K562 (cell line): ENCODE measurements around the gene DNAH1. TPM values are rescaled to one million over a fixed set of nuclear protein-coding genes. Genes with fewer than 3 reads are reported as not detected.

Source experiments
- ATAC-seq: fragments of 200-7000 bp; cut with Tn5 transposase; 3 replicates; pipeline ENCODE4 v1.9.1; 2020; ENCODE audit warnings: moderate library complexity
- BruUV-seq: library from RNA; stranded (reverse); fragments of 400-500 nt; replicated peaks from 2 replicates; lab custom pipeline; 2021; lab: Mats Ljungman, UMichigan
- CTCF ChIA-PET: fragments of 300-600 bp; formaldehyde crosslinking; extraction: SDS; loops from one replicate; lab custom pipeline; 2021; ENCODE audit warnings: low intra/inter-chr PET ratio; lab: Yijun Ruan, JAX
- POLR2A ChIA-PET: fragments of 300-600, 350-650 bp; sonication (Branson Sonifier 250); formaldehyde crosslinking; extraction: SDS; loops from one replicate; lab custom pipeline; 2021; ENCODE audit warnings: antibody characterized with exemption, inconsistent platforms; lab: Yijun Ruan, JAX
- DNase-seq, 4 experiments: peaks; one replicate each; pipeline versions ENCODE4 v3.0.0 to v3.0.0-alpha.2; 2011 to 2018; ENCODE audit warnings: low spot score in 3 of 4, mixed read lengths in 3 of 4; ENCODE audit errors: extremely low read depth in 1 of 4
- FAIRE-seq: peaks from 2 replicates; lab custom pipeline; 2011; peaks lifted over from hg19 to GRCh38; lab: Jason Lieb, UNC
- H2AFZ ChIP-seq: 2 replicates; pipeline ENCODE4 v1.6.0; 2011; ENCODE audit warnings: low read depth, low read length, control low read depth, inconsistent platforms
- H3K27ac ChIP-seq: fragments of 200-600 bp; 3 replicates; pipeline ENCODE4 v1.8.0; 2011; ENCODE audit warnings: low read depth, mild to moderate bottlenecking, control low read depth, inconsistent platforms, low read length, moderate library complexity, mixed read lengths; ENCODE audit errors: extremely low read depth
- H3K27me3 ChIP-seq, 2 experiments: fragments of 300-600 bp in 1 of 2; 2 replicates in 1 of 2; 3 replicates in 1 of 2; pipeline versions ENCODE4 v1.6.0 to v1.8.0; 2011; ENCODE audit warnings: inconsistent platforms in 2 of 2, low read length in 2 of 2, mild to moderate bottlenecking in 1 of 2, mixed read lengths in 1 of 2, moderate library complexity in 1 of 2; ENCODE audit not compliant: control insufficient read depth in 2 of 2, insufficient read depth in 2 of 2
- H3K36me3 ChIP-seq: fragments of 300-600 bp; 3 replicates; pipeline ENCODE4 v1.8.0; 2011; ENCODE audit warnings: mild to moderate bottlenecking, low read length, inconsistent platforms; ENCODE audit not compliant: control insufficient read depth, insufficient read depth
- H3K4me1 ChIP-seq, 2 experiments: fragments of 200-600 bp in 1 of 2; replicated peaks in 1 of 2; 2 replicates in 1 of 2; 3 replicates in 1 of 2; pipeline versions ENCODE4 v1.5.1 to v1.8.0; 2011; ENCODE audit warnings: inconsistent platforms in 2 of 2, low read length in 2 of 2, mild to moderate bottlenecking in 1 of 2, mixed read lengths in 1 of 2, moderate library complexity in 1 of 2; ENCODE audit not compliant: control insufficient read depth in 2 of 2, insufficient read depth in 2 of 2
- H3K4me2 ChIP-seq: 2 replicates; pipeline ENCODE4 v1.6.1; 2011; ENCODE audit warnings: low read length, control low read depth, inconsistent platforms, mixed read lengths; ENCODE audit not compliant: insufficient read depth
- H3K4me3 ChIP-seq: fragments of 200-600 bp; sonication (generic), shearing (Covaris generic); 2 replicates; pipeline ENCODE4 v1.5.1; 2016; ENCODE audit warnings: control low read depth, inconsistent platforms
- H3K79me2 ChIP-seq: fragments of 200-600 bp; 3 replicates; pipeline ENCODE4 v1.8.0; 2011; ENCODE audit warnings: low read length, inconsistent platforms; ENCODE audit not compliant: control insufficient read depth, insufficient read depth
- H3K9ac ChIP-seq, 2 experiments: 2 replicates each; pipeline versions ENCODE4 v1.6.0 to v1.6.1; 2011; ENCODE audit warnings: low read depth in 2 of 2, low read length in 2 of 2, control low read depth in 1 of 2, inconsistent platforms in 1 of 2, mild to moderate bottlenecking in 1 of 2, mixed read lengths in 1 of 2; ENCODE audit not compliant: insufficient read depth in 1 of 2
- H3K9me1 ChIP-seq: one replicate; pipeline ENCODE4 v1.6.0; 2011; ENCODE audit warnings: inconsistent platforms, mild to moderate bottlenecking, low read length, moderate library complexity; ENCODE audit not compliant: control insufficient read depth, insufficient read depth
- H3K9me3 ChIP-seq: replicated peaks from 2 replicates; pipeline ENCODE4 v1.5.1; 2011; ENCODE audit warnings: low read depth, low read length, inconsistent platforms; ENCODE audit not compliant: control insufficient read depth, insufficient read depth
- H4K20me1 ChIP-seq: replicated peaks from 2 replicates; pipeline ENCODE4 v1.6.1; 2011; ENCODE audit warnings: low read length, inconsistent platforms, mixed read lengths; ENCODE audit not compliant: control insufficient read depth, insufficient read depth
- ARID2 ChIP-seq: fragments of 450-650 bp; IDR thresholded peaks from 2 replicates; pipeline ENCODE4 v1.6.1; 2017; ENCODE audit warnings: antibody characterized with exemption, mild to moderate bottlenecking
- CC2D1A ChIP-seq: fragments of 450-650 bp; IDR thresholded peaks from 2 replicates; pipeline ENCODE4 v1.6.1; 2017; ENCODE audit warnings: mild to moderate bottlenecking
- CTCF ChIP-seq, 3 experiments: IDR thresholded peaks in 2 of 3; conservative IDR thresholded peaks in 1 of 3; 2 replicates each; pipeline ENCODE4 v1.5.1; 2011 to 2012; ENCODE audit warnings: low read length in 3 of 3, mild to moderate bottlenecking in 3 of 3, control low read depth in 2 of 3, improper control_type of control experiment in 1 of 3, inconsistent platforms in 1 of 3, low read depth in 1 of 3, mixed read lengths in 1 of 3, moderate library complexity in 1 of 3; ENCODE audit not compliant: insufficient read depth in 2 of 3
- GATA2 ChIP-seq: sonication (generic); formaldehyde crosslinking; IDR thresholded peaks from 2 replicates; pipeline ENCODE4 v1.4.0; 2020; ENCODE audit warnings: mild to moderate bottlenecking, missing genetic modification reagents
- KLF10 ChIP-seq: fragments of 250-450 bp; sonication (Bioruptor Pico); IDR thresholded peaks from 2 replicates; pipeline ENCODE4 v1.6.1; 2021; ENCODE audit warnings: matching md5 sums
- MCM7 ChIP-seq, 2 experiments: fragments of 450-650 bp; IDR thresholded peaks; 2 replicates each; pipeline ENCODE4 v1.6.1; 2016 to 2018
- RB1 ChIP-seq: fragments of 450-650 bp; IDR thresholded peaks from 2 replicates; pipeline ENCODE4 v1.6.1; 2017; ENCODE audit warnings: low read depth, mild to moderate bottlenecking
- REST ChIP-seq, 2 experiments: fragments of 450-650 bp; formaldehyde crosslinking in 1 of 2; IDR thresholded peaks; 2 replicates each; pipeline versions ENCODE4 v1.4.0 to v1.6.1; 2014 to 2020; ENCODE audit warnings: mild to moderate bottlenecking in 2 of 2, borderline replicate concordance in 1 of 2, low read depth in 1 of 2
- SAFB ChIP-seq: fragments of 200-400 bp; formaldehyde crosslinking; IDR thresholded peaks from 2 replicates; pipeline ENCODE4 v1.6.1; 2017; ENCODE audit warnings: low read depth, low read length, borderline replicate concordance
- SMC3 ChIP-seq: conservative IDR thresholded peaks from 2 replicates; pipeline ENCODE4 v1.6.1; 2011; ENCODE audit warnings: low read depth, low read length, improper control_type of control experiment; ENCODE audit not compliant: insufficient read depth
- ZNF263 ChIP-seq: sonication (generic); formaldehyde crosslinking; IDR thresholded peaks from 2 replicates; pipeline ENCODE4 v1.8.0; 2022; ENCODE audit warnings: mild to moderate bottlenecking, missing genetic modification reagents, borderline replicate concordance
- WGBS: fragments of 100-300 bp; shearing (Covaris generic); methylation state at CpG from one replicate; pipeline ENCODE4 v1.1.6; 2016; ENCODE audit warnings: low coverage, mixed read lengths; ENCODE audit not compliant: insufficient coverage; ENCODE audit errors: missing lambda C conversion rate; 5-methylcytosine and 5-hydroxymethylcytosine counted together
- in situ Hi-C: fragments of 300-500 bp; cut with MboI; formaldehyde crosslinking; loops from 4 replicates; pipeline ENCODE4 v1.15.0; 2018; ENCODE audit warnings: inconsistent platforms, mixed read lengths
- intact Hi-C: fragments of 100-400 bp; cut with micrococcal nuclease; formaldehyde crosslinking; loops from 2 replicates; pipeline ENCODE4 v1.14.2; 2022
- polyA plus RNA-seq, 8 experiments: library from polyadenylated mRNA; depleted of rRNA in 4 of 8; stranded (reverse) in 5 of 8; unstranded in 3 of 8; fragments of >200 nt; fragmentation: Nextera tagmentation in 2 of 8; fragmentation: Illumina TruSeq in 1 of 8; extraction: Ambion mirVana in 2 of 8; extraction: Trizol in 1 of 8; gene quantifications; 2 replicates each; pipeline versions ENCODE4 v1.2.1 to v1.2.3, GENCODE V29; 2011 to 2014; ENCODE audit warnings: inconsistent platforms in 1 of 8, missing spikeins in 1 of 8
- total RNA-seq, 7 experiments: library from RNA; depleted of rRNA in 6 of 7; stranded (reverse); fragments of >200 nt in 6 of 7; fragmentation: Illumina TruSeq in 2 of 7; extraction: Trizol in 2 of 7; gene quantifications; 2 replicates each; pipeline versions ENCODE4 v1.2.1 to v1.2.3, GENCODE V29; 2011 to 2021; ENCODE audit warnings: low replicate concordance in 1 of 7

DNAH1 gene
- total and polyA plus RNA-seq, 9 of the 15 experiments (the other 6 are each of a cell fraction or from before 2014, with no cell fraction given) = 0.04 to 0.84 (median 0.50) TPM

- H3K27ac ChIP-seq = no peak overlapping the region
- H4K20me1 ChIP-seq = no peaks in the 10 kb centered on the region
- ChIA-PET POLR2A (interaction anchor here (1.0 kb wide), 1 partner anchor 14 kb away, joined by 4 read pairs; no protein-coding TSS in a partner anchor), CTCF (interaction anchor here (1.1 to 2.4 kb wide), 3 partner anchors 46 to 94 kb away, joined by 3 to 36 read pairs (median 10); no protein-coding TSS in a partner anchor)
- H3K4me1 ChIP-seq = peaks cover 12 to 26% of the 10 kb centered on the region in 2 experiments; a peak in 4 of 5 replicates
- peaks cover 3% of the 10 kb centered on the region for H3K9me1 ChIP-seq
- in situ Hi-C loops = loop anchor here (5.0 to 10.0 kb wide), 3 partner anchors 51 to 153 kb away; partner anchors contain the start of gene SEMA3G
- no peak overlapping the region for H3K4me2 ChIP-seq
- H3K4me3 ChIP-seq = no peak overlapping the region
- no peaks in the 10 kb centered on the region for H3K27me3 ChIP-seq
- 60% methylated on average over 7 of the region's 7 CpGs for WGBS
- FAIRE-seq = peak; percentile 51
- peak; percentile 48 for ATAC-seq
- H3K36me3 ChIP-seq = peaks cover 4% of the 10 kb centered on the region; the same call in 2 of the 3 replicates
- H3K9ac ChIP-seq = no peak overlapping the region
- H2AFZ ChIP-seq = no peak overlapping the region
- peak in 2 of 4 experiments; percentile 52 to 57 for DNase-seq
- no TSS peak for BruUV-seq
- H3K9me3 ChIP-seq = no peaks in the 10 kb centered on the region
- H3K79me2 ChIP-seq = peaks cover 18% of the 10 kb centered on the region
- intact Hi-C loops = loop anchor here (1.0 to 5.0 kb wide), 3 partner anchors 48 to 156 kb away; partner anchors contain the start of gene SEMA3G
- TF ChIP-seq CC2D1A = peak; percentile 58; the same call in 1 of the 2 replicates
- TF ChIP-seq CTCF (IDR thresholded peaks at IDR 0.05 in 2 of 3, conservative IDR thresholded peaks at IDR 0.05 in 1 of 3; ENCODE audit: insufficient read depth in 2 of 3, low read depth in 1 of 3, low read length in 3 of 3) = peak; percentile 60 to 77 (median 77)
- TF ChIP-seq KLF10 (CRISPR knock-in tag) = no peak
- TF ChIP-seq ZNF263 (CRISPR knock-in tag) = 0 out of 2 replicates have a peak, but pooled peaks have one; percentile 2
- TF ChIP-seq RB1 = peak; percentile 56; the same call in 1 of the 2 replicates
- no peak for TF ChIP-seq SAFB
- peak; percentile 84 for TF ChIP-seq REST (IDR thresholded peaks at IDR 0.05; ENCODE audit: borderline replicate concordance)
- TF ChIP-seq REST (CRISPR knock-in tag; IDR thresholded peaks at IDR 0.05; ENCODE audit: low read depth) = no peak
- TF ChIP-seq MCM7 (IDR thresholded peaks at IDR 0.05) = no peak
- peak; percentile 46; the same call in 1 of the 2 replicates for TF ChIP-seq ARID2
- peak; percentile 86 for TF ChIP-seq SMC3
- no peak for TF ChIP-seq GATA2 (CRISPR knock-in tag)
These were observed 24.5 kb upstream of the DNAH1 start for GRCh38 chr3:52291508-52292181.
